K562 (cell line): ENCODE data around the gene PRRC2B. TPM values are rescaled to one million over a fixed set of nuclear protein-coding genes. Genes with fewer than 3 reads are reported as not detected.

ENCODE experiments used
- ATAC-seq: fragments of 200-7000 bp; cut with Tn5 transposase; 3 replicates; pipeline ENCODE4 v1.9.1; 2020; ENCODE audit warnings: moderate library complexity
- BruUV-seq: library from RNA; stranded (reverse); fragments of 400-500 nt; replicated peaks from 2 replicates; lab custom pipeline; 2021; lab: Mats Ljungman, UMichigan
- CTCF ChIA-PET: fragments of 300-600 bp; formaldehyde crosslinking; extraction: SDS; loops from one replicate; lab custom pipeline; 2021; ENCODE audit warnings: low intra/inter-chr PET ratio; lab: Yijun Ruan, JAX
- POLR2A ChIA-PET: fragments of 300-600, 350-650 bp; sonication (Branson Sonifier 250); formaldehyde crosslinking; extraction: SDS; loops from one replicate; lab custom pipeline; 2021; ENCODE audit warnings: antibody characterized with exemption, inconsistent platforms; lab: Yijun Ruan, JAX
- DNase-seq, 4 experiments: peaks; one replicate each; pipeline versions ENCODE4 v3.0.0 to v3.0.0-alpha.2; 2011 to 2018; ENCODE audit warnings: low spot score in 3 of 4, mixed read lengths in 3 of 4; ENCODE audit errors: extremely low read depth in 1 of 4
- FAIRE-seq: peaks from 2 replicates; lab custom pipeline; 2011; peaks lifted over from hg19 to GRCh38; lab: Jason Lieb, UNC
- H2AFZ ChIP-seq: 2 replicates; pipeline ENCODE4 v1.6.0; 2011; ENCODE audit warnings: low read depth, low read length, control low read depth, inconsistent platforms
- H3K27ac ChIP-seq: fragments of 200-600 bp; 3 replicates; pipeline ENCODE4 v1.8.0; 2011; ENCODE audit warnings: low read depth, mild to moderate bottlenecking, control low read depth, inconsistent platforms, low read length, moderate library complexity, mixed read lengths; ENCODE audit errors: extremely low read depth
- H3K27me3 ChIP-seq, 2 experiments: fragments of 300-600 bp in 1 of 2; 2 replicates in 1 of 2; 3 replicates in 1 of 2; pipeline versions ENCODE4 v1.6.0 to v1.8.0; 2011; ENCODE audit warnings: inconsistent platforms in 2 of 2, low read length in 2 of 2, mild to moderate bottlenecking in 1 of 2, mixed read lengths in 1 of 2, moderate library complexity in 1 of 2; ENCODE audit not compliant: control insufficient read depth in 2 of 2, insufficient read depth in 2 of 2
- H3K36me3 ChIP-seq: fragments of 300-600 bp; 3 replicates; pipeline ENCODE4 v1.8.0; 2011; ENCODE audit warnings: mild to moderate bottlenecking, low read length, inconsistent platforms; ENCODE audit not compliant: control insufficient read depth, insufficient read depth
- H3K4me1 ChIP-seq, 2 experiments: fragments of 200-600 bp in 1 of 2; replicated peaks in 1 of 2; 2 replicates in 1 of 2; 3 replicates in 1 of 2; pipeline versions ENCODE4 v1.5.1 to v1.8.0; 2011; ENCODE audit warnings: inconsistent platforms in 2 of 2, low read length in 2 of 2, mild to moderate bottlenecking in 1 of 2, mixed read lengths in 1 of 2, moderate library complexity in 1 of 2; ENCODE audit not compliant: control insufficient read depth in 2 of 2, insufficient read depth in 2 of 2
- H3K4me2 ChIP-seq: 2 replicates; pipeline ENCODE4 v1.6.1; 2011; ENCODE audit warnings: low read length, control low read depth, inconsistent platforms, mixed read lengths; ENCODE audit not compliant: insufficient read depth
- H3K4me3 ChIP-seq: fragments of 200-600 bp; sonication (generic), shearing (Covaris generic); 2 replicates; pipeline ENCODE4 v1.5.1; 2016; ENCODE audit warnings: control low read depth, inconsistent platforms
- H3K79me2 ChIP-seq: fragments of 200-600 bp; 3 replicates; pipeline ENCODE4 v1.8.0; 2011; ENCODE audit warnings: low read length, inconsistent platforms; ENCODE audit not compliant: control insufficient read depth, insufficient read depth
- H3K9ac ChIP-seq, 2 experiments: 2 replicates each; pipeline versions ENCODE4 v1.6.0 to v1.6.1; 2011; ENCODE audit warnings: low read depth in 2 of 2, low read length in 2 of 2, control low read depth in 1 of 2, inconsistent platforms in 1 of 2, mild to moderate bottlenecking in 1 of 2, mixed read lengths in 1 of 2; ENCODE audit not compliant: insufficient read depth in 1 of 2
- H3K9me1 ChIP-seq: one replicate; pipeline ENCODE4 v1.6.0; 2011; ENCODE audit warnings: inconsistent platforms, mild to moderate bottlenecking, low read length, moderate library complexity; ENCODE audit not compliant: control insufficient read depth, insufficient read depth
- H3K9me3 ChIP-seq: replicated peaks from 2 replicates; pipeline ENCODE4 v1.5.1; 2011; ENCODE audit warnings: low read depth, low read length, inconsistent platforms; ENCODE audit not compliant: control insufficient read depth, insufficient read depth
- H4K20me1 ChIP-seq: replicated peaks from 2 replicates; pipeline ENCODE4 v1.6.1; 2011; ENCODE audit warnings: low read length, inconsistent platforms, mixed read lengths; ENCODE audit not compliant: control insufficient read depth, insufficient read depth
- BACH1 ChIP-seq: fragments of 200-800 bp; sonication (Bioruptor generic); IDR thresholded peaks from 2 replicates; pipeline ENCODE4 v1.6.1; 2016; ENCODE audit warnings: missing genetic modification characterization, missing compliant biosample characterization
- CBFA2T3 ChIP-seq: fragments of 450-650 bp; IDR thresholded peaks from 2 replicates; pipeline ENCODE4 v1.6.1; 2017
- CREB5 ChIP-seq: fragments of 250-450 bp; sonication (Bioruptor Pico); IDR thresholded peaks from 2 replicates; pipeline ENCODE4 v1.5.0; 2020; ENCODE audit warnings: mild to moderate bottlenecking
- ETV1 ChIP-seq: fragments of 450-650 bp; conservative IDR thresholded peaks from 2 replicates; pipeline ENCODE4 v1.6.1; 2016; ENCODE audit warnings: missing genetic modification characterization, control low read depth, low read depth, missing compliant biosample characterization
- HNRNPLL ChIP-seq: fragments of 200-400 bp; formaldehyde crosslinking; IDR thresholded peaks from 2 replicates; pipeline ENCODE4 v1.6.1; 2017; ENCODE audit warnings: low read length, low read depth, mild to moderate bottlenecking; ENCODE audit not compliant: poor library complexity, severe bottlenecking
- MTA3 ChIP-seq: fragments of 450-650 bp; formaldehyde crosslinking; IDR thresholded peaks from 2 replicates; pipeline ENCODE4 v1.6.1; 2017; ENCODE audit warnings: mild to moderate bottlenecking, borderline replicate concordance
- PCBP1 ChIP-seq: fragments of 200-400 bp; formaldehyde crosslinking; IDR thresholded peaks from 2 replicates; pipeline ENCODE4 v1.6.1; 2018; ENCODE audit warnings: mild to moderate bottlenecking, low read depth, low read length; ENCODE audit not compliant: poor library complexity, severe bottlenecking
- PTRF ChIP-seq: fragments of 450-650 bp; IDR thresholded peaks from 2 replicates; pipeline ENCODE4 v1.6.1; 2016; ENCODE audit warnings: mild to moderate bottlenecking, missing genetic modification characterization, missing compliant biosample characterization
- SFPQ ChIP-seq: fragments of 200-400 bp; formaldehyde crosslinking; IDR thresholded peaks from 2 replicates; pipeline ENCODE4 v1.6.1; 2017; ENCODE audit warnings: mild to moderate bottlenecking, low read depth, low read length, moderate library complexity
- THRB ChIP-seq: fragments of 450-650 bp; formaldehyde crosslinking; conservative IDR thresholded peaks from 2 replicates; pipeline ENCODE4 v1.4.0; 2022; ENCODE audit warnings: mild to moderate bottlenecking, missing genetic modification characterization
- ZBTB12 ChIP-seq: fragments of 250-450 bp; sonication (Bioruptor Pico); IDR thresholded peaks from 2 replicates; pipeline ENCODE4 v1.4.0; 2020
- ZBTB2 ChIP-seq: fragments of 450-650 bp; IDR thresholded peaks from 2 replicates; pipeline ENCODE4 v1.6.1; 2016; ENCODE audit warnings: antibody characterized with exemption
- ZNF12 ChIP-seq: sonication (generic); formaldehyde crosslinking; IDR thresholded peaks from 2 replicates; pipeline ENCODE4 v1.4.0; 2020; ENCODE audit warnings: mild to moderate bottlenecking, missing genetic modification reagents
- ZNF217 ChIP-seq: sonication (generic); formaldehyde crosslinking; IDR thresholded peaks from 2 replicates; pipeline ENCODE4 v1.8.0; 2022; ENCODE audit warnings: mild to moderate bottlenecking, missing genetic modification reagents
- ZNF778 ChIP-seq: fragments of 450-650 bp; formaldehyde crosslinking; IDR thresholded peaks from 2 replicates; pipeline ENCODE4 v1.4.0; 2020; ENCODE audit warnings: mild to moderate bottlenecking, moderate library complexity
- WGBS: fragments of 100-300 bp; shearing (Covaris generic); methylation state at CpG from one replicate; pipeline ENCODE4 v1.1.6; 2016; ENCODE audit warnings: low coverage, mixed read lengths; ENCODE audit not compliant: insufficient coverage; ENCODE audit errors: missing lambda C conversion rate; 5-methylcytosine and 5-hydroxymethylcytosine counted together
- in situ Hi-C: fragments of 300-500 bp; cut with MboI; formaldehyde crosslinking; loops from 4 replicates; pipeline ENCODE4 v1.15.0; 2018; ENCODE audit warnings: inconsistent platforms, mixed read lengths
- intact Hi-C: fragments of 100-400 bp; cut with micrococcal nuclease; formaldehyde crosslinking; loops from 2 replicates; pipeline ENCODE4 v1.14.2; 2022
- polyA plus RNA-seq, 8 experiments: library from polyadenylated mRNA; depleted of rRNA in 4 of 8; stranded (reverse) in 5 of 8; unstranded in 3 of 8; fragments of >200 nt; fragmentation: Nextera tagmentation in 2 of 8; fragmentation: Illumina TruSeq in 1 of 8; extraction: Ambion mirVana in 2 of 8; extraction: Trizol in 1 of 8; gene quantifications; 2 replicates each; pipeline versions ENCODE4 v1.2.1 to v1.2.3, GENCODE V29; 2011 to 2014; ENCODE audit warnings: inconsistent platforms in 1 of 8, missing spikeins in 1 of 8
- total RNA-seq, 7 experiments: library from RNA; depleted of rRNA in 6 of 7; stranded (reverse); fragments of >200 nt in 6 of 7; fragmentation: Illumina TruSeq in 2 of 7; extraction: Trizol in 2 of 7; gene quantifications; 2 replicates each; pipeline versions ENCODE4 v1.2.1 to v1.2.3, GENCODE V29; 2011 to 2021; ENCODE audit warnings: low replicate concordance in 1 of 7

Gene PRRC2B
- total and polyA plus RNA-seq, 9 of the 15 experiments (the other 6 are each of a cell fraction or from before 2014, with no cell fraction given) = 0.34 to 125 (median 30.9) TPM

- intact Hi-C loops (loop anchor here (5.0 kb wide), 1 partner anchor 57 kb away; no protein-coding TSS in a partner anchor), in situ Hi-C loops (no loop called here)
- FAIRE-seq (no peak), DNase-seq (peak in 2 of 4 experiments; percentile 10 to 11), ATAC-seq (no peak)
- Histone ChIP-seq H3K9me3 (no peaks in the 10 kb centered on the region), H3K9ac (no peak overlapping the region), H2AFZ (no peak overlapping the region), H3K4me3 (no peak overlapping the region), H3K27ac (no peak overlapping the region), H3K9me1 (peaks cover 13% of the 10 kb centered on the region), H3K4me2 (no peak overlapping the region), H3K4me1 (peaks cover 31 to 32% of the 10 kb centered on the region in 2 experiments; a peak in 4 of 5 replicates), H4K20me1 (peaks cover 76% of the 10 kb centered on the region), H3K27me3 (no peaks in the 10 kb centered on the region), H3K79me2 (peaks cover 98% of the 10 kb centered on the region), H3K36me3 (peaks cover 33% of the 10 kb centered on the region; the same call in 1 of the 3 replicates)
- CTCF ChIA-PET = no interaction called here
- POLR2A ChIA-PET = interaction anchor here (0.6 to 0.8 kb wide), 2 partner anchors 13 to 39 kb away, joined by 3 read pairs; no protein-coding TSS in a partner anchor
- BruUV-seq = no TSS peak
- WGBS = 74% methylated on average over 7 of the region's 7 CpGs
- TF ChIP-seq THRB (CRISPR knock-in tag) (no peak), CREB5 (CRISPR knock-in tag) (no peak), ETV1 (tag) (no peak), MTA3 (no peak), ZNF12 (CRISPR knock-in tag) (no peak), CBFA2T3 (no peak), PTRF (tag) (no peak), BACH1 (tag) (no peak), ZNF217 (CRISPR knock-in tag) (no peak), PCBP1 (no peak), ZNF778 (no peak), HNRNPLL (no peak), SFPQ (no peak), ZBTB2 (no peak), ZBTB12 (CRISPR knock-in tag) (no peak)
These were observed 15.6 kb downstream of the PRRC2B start for GRCh38 chr9:131409458-131409992.
